K562 (cell line): ENCODE measurements around the gene LAPTM5. TPM values are rescaled to one million over a fixed set of nuclear protein-coding genes. Genes with fewer than 3 reads are reported as not detected.

Experiments used
- ARID3B ChIP-seq: fragments of 250-450 bp; sonication (Bioruptor Pico); IDR thresholded peaks from 2 replicates; pipeline ENCODE4 v1.4.0; 2020; ENCODE audit warnings: borderline replicate concordance
- ATF1 ChIP-seq, 2 experiments: fragments of 450-650 bp in 1 of 2; IDR thresholded peaks; 2 replicates each; pipeline ENCODE4 v1.6.1; 2016; ENCODE audit warnings: missing compliant biosample characterization in 1 of 2, missing genetic modification characterization in 1 of 2
- BCLAF1 ChIP-seq, 2 experiments: fragments of 450-650 bp in 1 of 2; IDR thresholded peaks; 2 replicates each; pipeline ENCODE4 v1.6.1; 2011 to 2017; ENCODE audit warnings: low read depth in 2 of 2, antibody characterized with exemption in 1 of 2, borderline replicate concordance in 1 of 2, low read length in 1 of 2, mild to moderate bottlenecking in 1 of 2, mixed read lengths in 1 of 2; ENCODE audit not compliant: control insufficient read depth in 1 of 2
- CTBP1 ChIP-seq: fragments of 450-650 bp; IDR thresholded peaks from 2 replicates; pipeline ENCODE4 v1.6.1; 2016; ENCODE audit warnings: borderline replicate concordance
- EGR1 ChIP-seq: fragments of 450-650 bp; conservative IDR thresholded peaks from 2 replicates; pipeline ENCODE4 v1.6.1; 2017; ENCODE audit warnings: mild to moderate bottlenecking
- EP300 ChIP-seq: IDR thresholded peaks from 2 replicates; pipeline ENCODE4 v1.6.1; 2012; ENCODE audit warnings: low read length, improper control_type of control experiment
- ETV1 ChIP-seq: fragments of 450-650 bp; conservative IDR thresholded peaks from 2 replicates; pipeline ENCODE4 v1.6.1; 2016; ENCODE audit warnings: missing genetic modification characterization, control low read depth, low read depth, missing compliant biosample characterization
- GABPB1 ChIP-seq: sonication (generic); formaldehyde crosslinking; IDR thresholded peaks from 2 replicates; pipeline ENCODE4 v1.8.0; 2022; ENCODE audit warnings: mild to moderate bottlenecking, missing genetic modification reagents
- SAFB ChIP-seq: fragments of 200-400 bp; formaldehyde crosslinking; IDR thresholded peaks from 2 replicates; pipeline ENCODE4 v1.6.1; 2017; ENCODE audit warnings: low read depth, low read length, borderline replicate concordance
- SMAD4 ChIP-seq: fragments of 250-450 bp; sonication (Bioruptor Pico); conservative IDR thresholded peaks from 2 replicates; pipeline ENCODE4 v1.8.0; 2021; ENCODE audit warnings: inconsistent platforms, mild to moderate bottlenecking, moderate library complexity
- SP1 ChIP-seq: sonication (generic); formaldehyde crosslinking; IDR thresholded peaks from 2 replicates; pipeline ENCODE4 v1.8.1; 2022; ENCODE audit warnings: mild to moderate bottlenecking, missing genetic modification reagents
- TEAD1 ChIP-seq, 2 experiments: fragments of 450-650 bp in 1 of 2; sonication (generic) in 1 of 2; formaldehyde crosslinking; IDR thresholded peaks; 2 replicates each; pipeline versions ENCODE4 v1.4.0 to v1.8.0; 2020 to 2022; ENCODE audit warnings: mild to moderate bottlenecking in 2 of 2, missing genetic modification reagents in 1 of 2
- ZEB2 ChIP-seq: fragments of 450-650 bp; IDR thresholded peaks from 2 replicates; pipeline ENCODE4 v1.6.1; 2016
- ZFP1 ChIP-seq: fragments of 450-650 bp; formaldehyde crosslinking; IDR thresholded peaks from 2 replicates; pipeline ENCODE4 v1.4.0; 2020; ENCODE audit warnings: mild to moderate bottlenecking, mixed read lengths
- ZFX ChIP-seq: sonication (generic); formaldehyde crosslinking; IDR thresholded peaks from 2 replicates; pipeline ENCODE4 v1.8.0; 2022; ENCODE audit warnings: mild to moderate bottlenecking, missing genetic modification reagents, moderate library complexity
- ZKSCAN3 ChIP-seq: fragments of 250-450 bp; sonication (Bioruptor Pico); IDR thresholded peaks from 2 replicates; pipeline ENCODE4 v1.4.0; 2020
- ZNF133 ChIP-seq: fragments of 250-450 bp; sonication (Bioruptor Pico); IDR thresholded peaks from 2 replicates; pipeline ENCODE4 v1.4.0; 2020; ENCODE audit warnings: mild to moderate bottlenecking
- ZNF165 ChIP-seq: fragments of 250-450 bp; sonication (Bioruptor Pico); IDR thresholded peaks from 2 replicates; pipeline ENCODE4 v1.4.0; 2020; ENCODE audit warnings: borderline replicate concordance
- ZNF174 ChIP-seq: fragments of 250-450 bp; sonication (Bioruptor Pico); IDR thresholded peaks from 2 replicates; pipeline ENCODE4 v1.4.0; 2020; ENCODE audit warnings: mild to moderate bottlenecking
- ZNF311 ChIP-seq: fragments of 250-450 bp; sonication (Bioruptor Pico); IDR thresholded peaks from 2 replicates; pipeline ENCODE4 v1.4.0; 2020; ENCODE audit warnings: mild to moderate bottlenecking, moderate library complexity
- ZNF507 ChIP-seq: conservative IDR thresholded peaks from 2 replicates; pipeline ENCODE4 v1.6.1; 2017; ENCODE audit warnings: missing genetic modification characterization, missing compliant biosample characterization
- ZNF740 ChIP-seq, 3 experiments: fragments of 200-800 bp in 1 of 3; sonication (Bioruptor generic) in 1 of 3; sonication (generic) in 1 of 3; formaldehyde crosslinking in 1 of 3; IDR thresholded peaks; 2 replicates each; pipeline versions ENCODE4 v1.6.1 to v1.8.0; 2016 to 2022; ENCODE audit warnings: mild to moderate bottlenecking in 2 of 3, missing compliant biosample characterization in 2 of 3, missing genetic modification characterization in 2 of 3, missing genetic modification reagents in 1 of 3
- ZNF780A ChIP-seq: fragments of 250-450 bp; sonication (Bioruptor Pico); IDR thresholded peaks from 2 replicates; pipeline ENCODE4 v1.5.0; 2021; ENCODE audit warnings: mild to moderate bottlenecking
- polyA plus RNA-seq, 8 experiments: library from polyadenylated mRNA; depleted of rRNA in 4 of 8; stranded (reverse) in 5 of 8; unstranded in 3 of 8; fragments of >200 nt; fragmentation: Nextera tagmentation in 2 of 8; fragmentation: Illumina TruSeq in 1 of 8; extraction: Ambion mirVana in 2 of 8; extraction: Trizol in 1 of 8; gene quantifications; 2 replicates each; pipeline versions ENCODE4 v1.2.1 to v1.2.3, GENCODE V29; 2011 to 2014; ENCODE audit warnings: inconsistent platforms in 1 of 8, missing spikeins in 1 of 8
- total RNA-seq, 7 experiments: library from RNA; depleted of rRNA in 6 of 7; stranded (reverse); fragments of >200 nt in 6 of 7; fragmentation: Illumina TruSeq in 2 of 7; extraction: Trizol in 2 of 7; gene quantifications; 2 replicates each; pipeline versions ENCODE4 v1.2.1 to v1.2.3, GENCODE V29; 2011 to 2021; ENCODE audit warnings: low replicate concordance in 1 of 7

The LAPTM5 gene
- total and polyA plus RNA-seq, 9 of the 15 experiments (the other 6 are each of a cell fraction or from before 2014, with no cell fraction given), result 2.4 to 47.3 (median 20.3) TPM

GRCh38 chr1:30761381-30762151 lies 4.0 kb upstream of the LAPTM5 start (continued):
- no peak for TF ChIP-seq ZNF507 (tag)
- TF ChIP-seq ZNF165 (CRISPR knock-in tag), result peak; percentile 67; the same call in 1 of the 2 replicates
- TF ChIP-seq ARID3B (CRISPR knock-in tag), result peak; percentile 46; the same call in 1 of the 2 replicates
- TF ChIP-seq ZNF133, result no peak
- no peak for TF ChIP-seq SP1 (CRISPR knock-in tag)
- TF ChIP-seq EGR1, result peak; percentile 46; the same call in 1 of the 2 replicates
- peak; percentile 20; the same call in 1 of the 2 replicates for TF ChIP-seq ZNF174 (CRISPR knock-in tag)
- no peak for TF ChIP-seq ETV1 (tag)
- no peak for TF ChIP-seq SAFB
- peak; percentile 89 for TF ChIP-seq SMAD4 (CRISPR knock-in tag)
- TF ChIP-seq ZNF780A, result peak; percentile 31; the same call in 1 of the 2 replicates
- no peak for TF ChIP-seq ZKSCAN3 (CRISPR knock-in tag)
- no peak for TF ChIP-seq CTBP1
- no peak for TF ChIP-seq GABPB1
- no peak for TF ChIP-seq BCLAF1 (IDR thresholded peaks at IDR 0.05; ENCODE audit: borderline replicate concordance in 1 of 2, control insufficient read depth in 1 of 2, low read depth in 2 of 2, low read length in 1 of 2)
- peak; percentile 10; the same call in 1 of the 2 replicates for TF ChIP-seq ZFP1 (CRISPR knock-in tag)
- no peak for TF ChIP-seq ZEB2
- TF ChIP-seq ZNF740 (CRISPR knock-in tag; IDR thresholded peaks at IDR 0.05), result no peak
- TF ChIP-seq ZNF740 (tag; IDR thresholded peaks at IDR 0.05), result 0 out of 4 replicates have a peak, but pooled peaks of 1 of the 2 experiments have one; percentile 8
- peak; percentile 77 for TF ChIP-seq ZFX (CRISPR knock-in tag)
- peak; percentile 54; the same call in 1 of the 2 replicates for TF ChIP-seq ZNF311
- peak in 1 of 2 experiments; percentile 64; a peak in 1 of 4 replicates for TF ChIP-seq TEAD1 (CRISPR knock-in tag; IDR thresholded peaks at IDR 0.05)
- TF ChIP-seq EP300, result no peak
- TF ChIP-seq ATF1 (CRISPR knock-in tag; IDR thresholded peaks at IDR 0.05), result no peak
- TF ChIP-seq ATF1 (tag; IDR thresholded peaks at IDR 0.05), result no peak
